Fibroblast of lung (primary cell): Measurements from ENCODE around the gene HPRT1. TPM values are rescaled to one million over a fixed set of nuclear protein-coding genes. Genes with fewer than 3 reads are reported as not detected.
"Not testable (repeated sequence)": the region's sequence is repeated elsewhere in the genome, so short reads cannot be mapped to it uniquely, and the experiment has no call there.

Experiments
- DNase-seq, 2 donors: peaks; one replicate each; pipeline versions ENCODE4 v3.0.0 to v3.0.0-alpha.2; 2010; ENCODE audit warnings: low read depth in 2 of 2
- H2AFZ ChIP-seq: 2 replicates; pipeline ENCODE4 v1.5.1; 2012; ENCODE audit warnings: low read length, control low read depth, inconsistent platforms
- H3K27ac ChIP-seq: 2 replicates; pipeline ENCODE4 v1.5.1; 2011; ENCODE audit warnings: low read length, control low read depth; ENCODE audit not compliant: insufficient read depth
- H3K27me3 ChIP-seq: 2 replicates; pipeline ENCODE4 v1.5.1; 2011; ENCODE audit warnings: mild to moderate bottlenecking, low read length; ENCODE audit not compliant: control insufficient read depth, insufficient read depth
- H3K36me3 ChIP-seq: 2 replicates; pipeline ENCODE4 v1.5.1; 2011; ENCODE audit warnings: low read length; ENCODE audit not compliant: control insufficient read depth, insufficient read depth
- H3K4me1 ChIP-seq: 2 replicates; pipeline ENCODE4 v1.5.1; 2011; ENCODE audit warnings: low read length; ENCODE audit not compliant: control insufficient read depth, insufficient read depth; ENCODE audit errors: extremely low read depth
- H3K4me2 ChIP-seq: 2 replicates; pipeline ENCODE4 v1.5.1; 2011; ENCODE audit warnings: low read length, control low read depth; ENCODE audit not compliant: insufficient read depth; ENCODE audit errors: extremely low read depth
- H3K4me3 ChIP-seq, 4 experiments: fragments of 200-600 bp in 1 of 4; sonication (generic) in 1 of 4; replicated peaks in 1 of 4; 2 replicates each; pipeline ENCODE4 v1.5.1; 2011 to 2016; ENCODE audit warnings: low read length in 4 of 4, low read depth in 3 of 4, mild to moderate bottlenecking in 3 of 4, control low read depth in 2 of 4, inconsistent platforms in 1 of 4, mixed read lengths in 1 of 4; ENCODE audit not compliant: insufficient read depth in 1 of 4; ENCODE audit errors: control extremely low read depth in 1 of 4
- H3K79me2 ChIP-seq: 2 replicates; pipeline ENCODE4 v1.5.1; 2012; ENCODE audit warnings: mild to moderate bottlenecking, low read length, inconsistent platforms; ENCODE audit not compliant: control insufficient read depth, insufficient read depth
- H3K9ac ChIP-seq: 2 replicates; pipeline ENCODE4 v1.5.1; 2011; ENCODE audit warnings: mild to moderate bottlenecking, low read length, control low read depth; ENCODE audit not compliant: insufficient read depth
- H3K9me3 ChIP-seq: 2 replicates; pipeline ENCODE4 v1.5.1; 2012; ENCODE audit warnings: low read depth, low read length; ENCODE audit not compliant: control insufficient read depth, insufficient read depth
- H4K20me1 ChIP-seq: 2 replicates; pipeline ENCODE4 v1.5.1; 2011; ENCODE audit warnings: low read length; ENCODE audit not compliant: control insufficient read depth, insufficient read depth; ENCODE audit errors: extremely low read depth
- EZH2 ChIP-seq: IDR thresholded peaks from 2 replicates; pipeline ENCODE4 v1.5.1; 2012; ENCODE audit warnings: low read length, control low read depth, mild to moderate bottlenecking; ENCODE audit errors: missing control alignments
- polyA plus RNA-seq, 2 donors: library from polyadenylated mRNA; depleted of rRNA in 1 of 2; stranded (reverse) in 1 of 2; unstranded in 1 of 2; fragments of >200 nt; gene quantifications; 2 replicates each; pipeline ENCODE4 v1.2.1, GENCODE V29; 2011 to 2012; ENCODE audit warnings: missing spikeins in 1 of 2
- total RNA-seq: library from RNA; depleted of rRNA; stranded (reverse); fragments of >200 nt; gene quantifications from 2 replicates; pipeline ENCODE4 v1.2.1, GENCODE V29; 2014
- TF ChIP-seq, protein P1 (sequence below), 2 donors: IDR thresholded peaks in 1 of 2; conservative IDR thresholded peaks in 1 of 2; 1 replicate in 1 of 2; 2 replicates in 1 of 2; pipeline ENCODE4 v1.5.1; 2011 to 2012; ENCODE audit warnings: low read length in 2 of 2, control low read depth in 1 of 2, inconsistent platforms in 1 of 2, low read depth in 1 of 2, mild to moderate bottlenecking in 1 of 2

Gene HPRT1
- total and polyA plus RNA-seq, 2 donors (not counting 1 experiment from before 2014, with no cell fraction given), result 23.0 to 51.8 TPM

DNA sequence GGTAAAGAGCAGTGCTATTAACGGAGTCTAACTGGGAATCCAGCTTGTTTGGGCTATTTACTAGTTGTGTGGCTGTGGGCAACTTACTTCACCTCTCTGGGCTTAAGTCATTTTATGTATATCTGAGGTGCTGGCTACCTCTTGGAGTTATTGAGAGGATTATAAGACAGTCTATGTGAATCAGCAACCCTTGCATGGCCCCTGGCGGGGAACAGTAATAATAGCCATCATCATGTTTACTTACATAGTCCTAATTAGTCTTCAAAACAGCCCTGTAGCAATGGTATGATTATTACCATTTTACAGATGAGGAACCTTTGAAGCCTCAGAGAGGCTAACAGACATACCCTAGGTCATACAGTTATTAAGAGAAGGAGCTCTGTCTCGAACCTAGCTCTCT is 1.5 kb downstream of the HPRT1 start:
- peaks cover 13% of the 10 kb centered on the region for H3K79me2 ChIP-seq
- no peak overlapping the region for H3K27ac ChIP-seq
- peak overlapping the region in 2 of 4 experiments; percentile 62 to 75 for H3K4me3 ChIP-seq
- H3K4me2 ChIP-seq, result no peak overlapping the region
- no peak overlapping the region for H3K9ac ChIP-seq
- no peak for DNase-seq
- no peaks in the 10 kb centered on the region for H3K4me1 ChIP-seq
- H3K36me3 ChIP-seq, result no peaks in the 10 kb centered on the region
- TF ChIP-seq EZH2, result no peak
- no peaks in the 10 kb centered on the region for H3K9me3 ChIP-seq
- H3K27me3 ChIP-seq, result no peaks in the 10 kb centered on the region
- no peaks in the 10 kb centered on the region for H4K20me1 ChIP-seq
- H2AFZ ChIP-seq, result no peak overlapping the region

- Histone ChIP-seq H3K4me3 (no peak overlapping the region), H3K9me3 (no peaks in the 10 kb centered on the region), H3K9ac (no peak overlapping the region), H2AFZ (no peak overlapping the region), H3K27me3 (no peaks in the 10 kb centered on the region), H4K20me1 (no peaks in the 10 kb centered on the region), H3K79me2 (peaks cover 13% of the 10 kb centered on the region), H3K4me2 (no peak overlapping the region), H3K4me1 (no peaks in the 10 kb centered on the region), H3K36me3 (no peaks in the 10 kb centered on the region), H3K27ac (no peak overlapping the region)
- no peak for TF ChIP-seq EZH2
- TF ChIP-seq, protein P1, sequence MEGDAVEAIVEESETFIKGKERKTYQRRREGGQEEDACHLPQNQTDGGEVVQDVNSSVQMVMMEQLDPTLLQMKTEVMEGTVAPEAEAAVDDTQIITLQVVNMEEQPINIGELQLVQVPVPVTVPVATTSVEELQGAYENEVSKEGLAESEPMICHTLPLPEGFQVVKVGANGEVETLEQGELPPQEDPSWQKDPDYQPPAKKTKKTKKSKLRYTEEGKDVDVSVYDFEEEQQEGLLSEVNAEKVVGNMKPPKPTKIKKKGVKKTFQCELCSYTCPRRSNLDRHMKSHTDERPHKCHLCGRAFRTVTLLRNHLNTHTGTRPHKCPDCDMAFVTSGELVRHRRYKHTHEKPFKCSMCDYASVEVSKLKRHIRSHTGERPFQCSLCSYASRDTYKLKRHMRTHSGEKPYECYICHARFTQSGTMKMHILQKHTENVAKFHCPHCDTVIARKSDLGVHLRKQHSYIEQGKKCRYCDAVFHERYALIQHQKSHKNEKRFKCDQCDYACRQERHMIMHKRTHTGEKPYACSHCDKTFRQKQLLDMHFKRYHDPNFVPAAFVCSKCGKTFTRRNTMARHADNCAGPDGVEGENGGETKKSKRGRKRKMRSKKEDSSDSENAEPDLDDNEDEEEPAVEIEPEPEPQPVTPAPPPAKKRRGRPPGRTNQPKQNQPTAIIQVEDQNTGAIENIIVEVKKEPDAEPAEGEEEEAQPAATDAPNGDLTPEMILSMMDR (conservative IDR thresholded peaks at IDR 0.05 in 1 of 2, IDR thresholded peaks at IDR 0.05 in 1 of 2; ENCODE audit: low read depth in 1 of 2, low read length in 2 of 2), result no peak
- no peak for DNase-seq
Measured at GRCh38 chrX:134462927-134463326, 3.0 kb downstream of the HPRT1 start.

- not testable (repeated sequence) for H3K9me3 ChIP-seq, H3K36me3 ChIP-seq, H3K27ac ChIP-seq, H3K4me3 ChIP-seq, H3K9ac ChIP-seq, H4K20me1 ChIP-seq, H3K27me3 ChIP-seq, H3K4me1 ChIP-seq, H3K4me2 ChIP-seq, H2AFZ ChIP-seq
- DNase-seq, result peak in 1 of 2 donors; percentile 14
- H3K79me2 ChIP-seq, result peaks cover 13% of the 10 kb centered on the region
Measured at GRCh38 chrX:134464453-134464852, 4.5 kb downstream of the HPRT1 start.

- H3K9ac ChIP-seq, result no peak overlapping the region
- H3K79me2 ChIP-seq, result peaks cover 5% of the 10 kb centered on the region
- TF ChIP-seq, protein P1 (conservative IDR thresholded peaks at IDR 0.05 in 1 of 2, IDR thresholded peaks at IDR 0.05 in 1 of 2; ENCODE audit: low read depth in 1 of 2, low read length in 2 of 2), result no peak
- no peak for TF ChIP-seq EZH2
Measured at GRCh38 chrX:134469486-134469885, 9.5 kb downstream of the HPRT1 start.

More at GRCh38 chrX:134469486-134469885, 9.5 kb downstream of the HPRT1 start:
- Histone ChIP-seq H3K36me3 (no peaks in the 10 kb centered on the region), H3K27ac (no peak overlapping the region), H3K4me1 (no peaks in the 10 kb centered on the region), H2AFZ (no peak overlapping the region), H4K20me1 (no peaks in the 10 kb centered on the region), H3K9me3 (no peaks in the 10 kb centered on the region), H3K4me3 (no peak overlapping the region), H3K4me2 (no peak overlapping the region), H3K27me3 (no peaks in the 10 kb centered on the region)
- peak; percentile 43 to 55 for DNase-seq
